Coronary artery (tissue), 2 donors: Measurements from ENCODE around the gene KIF5C.

Experiments
- DNase-seq: peaks from one replicate; pipeline ENCODE4 v3.0.0-alpha.2; 2017; ENCODE audit warnings: low spot score
- H3K27ac ChIP-seq, 2 donors: fragments of 200-600 bp; sonication (generic); one replicate each; pipeline ENCODE4 v1.5.1; 2016 to 2019
- H3K4me3 ChIP-seq: fragments of 200-600 bp; sonication (generic); 2 replicates; pipeline ENCODE4 v1.5.1; 2016; ENCODE audit warnings: mild to moderate bottlenecking, moderate library complexity
- CTCF ChIP-seq: fragments of 200-600 bp; sonication (generic); IDR thresholded peaks from one replicate; pipeline ENCODE4 v1.5.1; 2019; ENCODE audit warnings: antibody characterized with exemption

Gene KIF5C

GRCh38 chr2:148967056-148967455 lies 92.0 kb downstream of the KIF5C start:
- Histone ChIP-seq H3K4me3 (no peak overlapping the region), H3K27ac (no peak overlapping the region)
- TF ChIP-seq CTCF, result no peak
- no peak for DNase-seq

- no peak overlapping the region for H3K27ac ChIP-seq
- H3K4me3 ChIP-seq, result no peak overlapping the region
- no peak for DNase-seq
- no peak for TF ChIP-seq CTCF
Observed at GRCh38 chr2:148967578-148967977, 92.6 kb downstream of the KIF5C start.

GRCh38 chr2:148968301-148968700 lies 93.3 kb downstream of the KIF5C start:
- no peak for DNase-seq
- no peak for TF ChIP-seq CTCF
- Histone ChIP-seq H3K27ac (no peak overlapping the region), H3K4me3 (no peak overlapping the region)

- Histone ChIP-seq H3K4me3 (no peak overlapping the region), H3K27ac (no peak overlapping the region)
- no peak for DNase-seq
- no peak for TF ChIP-seq CTCF
Observed at GRCh38 chr2:148968776-148969319, 93.8 kb downstream of the KIF5C start.

- no peak overlapping the region for H3K27ac ChIP-seq
- no peak for TF ChIP-seq CTCF
- DNase-seq, result no peak
- H3K4me3 ChIP-seq, result no peak overlapping the region
Observed at GRCh38 chr2:148969659-148970061, 94.6 kb downstream of the KIF5C start.

- H3K27ac ChIP-seq, result no peak overlapping the region
- no peak overlapping the region for H3K4me3 ChIP-seq
- no peak for TF ChIP-seq CTCF
- no peak for DNase-seq
Observed at GRCh38 chr2:148970385-148970784, 95.4 kb downstream of the KIF5C start.

- DNase-seq, result no peak
- no peak overlapping the region for H3K27ac ChIP-seq
- no peak for TF ChIP-seq CTCF
- no peak overlapping the region for H3K4me3 ChIP-seq
Observed at GRCh38 chr2:148971547-148971946, 96.5 kb downstream of the KIF5C start.
